UCSD-AML1 (cell line): ENCODE results near the gene UNC45A.
"Not testable (repeated sequence)": the region's sequence is repeated elsewhere in the genome, so short reads cannot be mapped to it uniquely, and the experiment has no call there.

Source experiments
- DNase-seq: peaks from one replicate; lab custom pipeline; 2025; ENCODE audit not compliant: unreplicated experiment; lab: John Stamatoyannopoulos, UW

The UNC45A gene

DNA sequence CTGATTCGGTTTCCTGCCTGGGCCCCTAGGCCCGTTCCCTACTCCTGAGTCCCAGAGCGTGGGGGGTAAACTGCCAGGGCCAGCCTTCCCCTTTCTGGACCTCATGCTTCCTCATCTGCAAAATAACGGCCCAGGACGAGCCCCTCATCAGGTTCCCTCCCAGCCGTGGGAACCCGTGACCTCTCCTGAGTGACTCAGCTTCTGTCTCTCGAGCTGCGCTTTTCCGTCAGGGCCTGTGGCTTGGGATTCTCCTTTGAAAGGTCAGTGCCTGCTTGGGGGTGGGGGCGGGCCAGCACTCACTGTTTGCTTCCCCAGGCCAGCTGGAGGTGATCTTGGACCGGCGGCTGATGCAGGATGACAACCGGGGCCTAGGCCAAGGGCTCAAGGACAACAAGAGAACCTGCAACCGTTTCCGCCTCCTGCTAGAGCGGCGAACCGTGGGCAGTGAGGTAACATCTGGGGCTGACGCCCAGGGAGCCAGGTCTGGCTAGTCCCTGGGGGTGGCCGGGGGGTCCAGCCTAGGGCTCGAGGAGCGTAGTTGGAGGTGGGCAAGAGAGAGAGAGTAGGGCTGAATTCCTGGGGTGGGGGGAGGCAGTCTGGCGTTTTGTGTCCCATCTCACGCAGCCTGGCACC lies 19.2 kb upstream of the UNC45A start:
- DNase-seq: peak; percentile 63

DNA sequence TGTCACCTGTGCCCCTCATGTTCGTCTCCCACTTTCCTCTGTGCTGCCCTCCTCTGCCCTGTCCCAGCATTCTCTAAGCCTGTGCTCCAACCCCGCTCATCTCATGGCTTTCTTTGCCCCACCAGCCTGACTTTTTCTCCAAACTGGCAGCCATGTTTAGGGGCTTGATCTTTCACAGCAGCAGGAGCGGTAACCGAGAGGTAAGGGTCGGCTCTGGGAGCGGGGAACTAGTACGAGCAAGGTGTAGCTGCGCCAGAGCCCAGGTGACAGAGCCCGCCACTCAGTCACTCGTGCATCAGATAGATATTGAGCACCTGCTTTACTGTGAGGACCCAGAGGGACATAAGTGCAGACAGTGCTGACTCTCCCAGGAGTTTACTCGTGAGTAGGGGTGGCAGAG lies 18.6 kb upstream of the UNC45A start:
- no peak for DNase-seq

DNA sequence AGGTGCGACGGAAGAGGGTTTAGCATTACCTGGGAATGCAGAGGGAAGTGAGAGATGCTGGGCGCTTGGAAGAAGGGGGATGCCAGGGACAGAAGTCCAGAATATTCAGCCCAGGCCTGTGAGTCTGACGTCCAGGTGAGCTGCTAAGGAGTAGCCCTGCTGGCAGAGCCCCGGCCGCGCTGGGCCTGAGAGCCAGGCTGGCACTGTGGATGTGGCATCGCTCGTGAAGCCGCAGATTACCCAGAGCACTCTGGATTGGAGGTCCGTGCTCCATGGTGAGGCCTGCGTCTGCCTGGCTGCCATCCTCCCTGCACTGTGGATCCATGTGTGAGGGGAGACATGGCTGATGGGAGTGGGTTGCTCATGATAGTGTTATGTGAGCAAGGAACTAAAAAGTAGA lies 17.5 kb upstream of the UNC45A start:
- DNase-seq: no peak

DNA sequence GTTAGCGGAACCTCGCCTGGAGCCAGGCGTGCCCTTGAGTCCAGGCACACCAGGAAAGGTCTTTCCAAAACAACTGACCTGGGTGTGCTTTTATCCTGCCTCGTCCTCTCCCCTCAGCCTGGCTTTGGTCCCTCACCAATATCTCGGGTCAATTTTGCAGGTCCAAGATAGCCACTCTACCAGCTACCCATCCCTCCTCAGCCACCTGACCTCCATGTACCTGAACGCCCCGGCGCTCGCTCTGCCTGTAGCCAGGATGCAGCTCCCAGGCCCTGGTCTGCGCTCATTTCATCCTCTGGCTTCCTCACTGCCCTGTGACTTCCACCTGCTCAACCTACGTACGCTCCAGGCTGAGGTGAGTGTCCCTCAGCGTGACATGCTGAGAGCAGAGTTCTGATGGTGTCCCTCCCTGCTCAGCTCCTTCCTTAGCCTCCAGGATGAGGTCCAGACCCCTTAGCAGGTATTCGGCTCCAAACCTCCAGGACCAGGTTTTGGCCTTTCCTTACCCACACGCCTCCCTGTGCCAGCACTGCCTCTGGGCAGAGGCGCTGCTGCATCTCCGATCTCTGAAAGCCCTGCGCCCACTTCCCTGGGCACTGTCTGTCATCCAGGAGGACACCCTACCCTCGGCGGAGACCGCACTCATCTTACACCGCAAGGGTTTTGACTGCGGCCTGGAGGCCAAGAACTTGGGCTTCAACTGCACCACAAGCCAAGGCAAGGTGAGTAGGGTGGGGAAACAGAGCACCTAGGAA lies 16.9 kb upstream of the UNC45A start:
- no peak for DNase-seq

DNA sequence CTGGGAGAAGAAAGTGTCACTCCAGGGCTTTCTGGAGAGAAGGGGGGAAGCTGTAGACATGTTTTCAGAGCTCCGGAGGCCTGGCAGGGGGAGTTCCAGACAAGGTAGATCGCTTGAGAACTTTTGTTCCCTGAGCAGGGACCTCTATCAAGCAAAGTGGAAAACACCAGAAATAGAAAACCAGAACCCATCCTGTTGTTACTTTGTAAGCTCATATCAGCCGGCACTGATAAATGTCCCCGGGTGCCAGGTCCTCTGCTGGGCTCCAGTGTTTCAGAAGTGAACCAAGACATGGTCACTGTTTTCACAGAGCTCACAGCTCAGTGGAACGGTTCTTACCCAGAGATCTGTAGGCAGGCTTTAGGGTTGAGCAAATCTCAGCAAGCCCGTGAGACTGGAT lies 16.2 kb upstream of the UNC45A start:
- no peak for DNase-seq

DNA sequence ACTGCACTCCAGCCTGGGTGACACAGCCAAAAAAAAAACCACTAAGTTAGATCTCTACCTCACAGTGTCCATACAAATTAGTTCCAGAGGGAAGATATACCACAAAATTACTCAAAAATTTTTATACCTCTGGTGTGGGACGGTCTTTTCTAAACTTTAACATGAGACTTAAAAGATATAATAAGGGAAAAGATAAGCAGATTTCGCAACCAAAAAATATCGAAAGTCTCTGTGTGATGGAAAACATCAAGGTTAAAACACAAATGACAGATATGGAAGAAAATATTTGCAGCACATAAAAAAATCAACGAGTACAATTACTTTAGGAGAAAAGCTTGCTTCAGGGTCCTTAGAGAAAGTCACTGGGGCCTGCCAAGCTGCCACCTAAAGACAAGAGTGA lies 13.2 kb upstream of the UNC45A start:
- no peak for DNase-seq

DNA sequence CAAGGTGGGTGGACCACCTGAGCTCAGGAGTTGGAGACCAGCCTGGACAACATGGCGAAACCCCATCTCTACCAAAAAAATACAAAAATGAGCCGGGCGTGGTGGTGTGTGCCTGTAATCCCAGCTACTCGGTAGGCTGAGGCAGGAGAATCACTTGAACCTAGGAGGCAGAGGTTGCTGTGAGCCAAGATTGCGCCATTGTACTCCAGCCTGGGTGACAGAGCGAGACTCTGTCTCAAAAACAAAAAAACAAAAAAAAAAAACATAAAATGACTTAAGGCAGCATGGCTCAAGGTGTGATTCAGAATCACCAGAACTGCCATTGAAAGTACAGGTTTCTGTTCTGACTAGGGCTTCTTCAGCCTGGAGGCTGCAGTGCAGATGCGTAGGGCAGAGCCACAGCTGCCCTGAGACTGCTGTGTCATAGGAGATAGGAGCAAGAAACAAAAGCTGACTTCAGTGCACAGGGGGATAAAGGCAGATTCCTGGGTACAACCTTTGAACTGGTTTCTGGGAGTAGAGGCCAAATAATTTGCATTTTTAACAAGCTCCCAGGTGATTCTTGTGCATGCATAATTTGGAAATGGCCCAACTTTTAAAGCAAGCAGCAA lies 12.3 kb upstream of the UNC45A start:
- DNase-seq: not testable (repeated sequence)

DNA sequence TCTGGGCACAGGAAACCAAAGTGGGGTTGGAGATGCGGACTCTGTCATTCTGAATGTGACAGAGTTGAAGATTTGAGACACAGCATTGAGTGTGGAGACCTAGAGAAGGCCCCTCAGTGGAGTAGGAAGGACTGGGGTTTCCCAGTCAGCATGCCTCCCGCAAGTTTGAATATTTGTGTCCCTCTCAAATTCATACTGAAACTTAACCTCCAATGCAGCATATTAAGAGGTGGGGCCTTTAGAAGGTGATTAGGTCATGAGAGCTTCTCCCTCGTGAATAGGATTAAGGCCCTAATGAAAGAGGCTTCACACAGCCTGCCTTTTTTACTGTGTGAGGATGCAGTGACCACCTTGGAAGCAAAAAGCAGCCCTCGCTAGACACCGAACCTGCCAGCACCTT lies 10.7 kb upstream of the UNC45A start:
- no peak for DNase-seq

DNA sequence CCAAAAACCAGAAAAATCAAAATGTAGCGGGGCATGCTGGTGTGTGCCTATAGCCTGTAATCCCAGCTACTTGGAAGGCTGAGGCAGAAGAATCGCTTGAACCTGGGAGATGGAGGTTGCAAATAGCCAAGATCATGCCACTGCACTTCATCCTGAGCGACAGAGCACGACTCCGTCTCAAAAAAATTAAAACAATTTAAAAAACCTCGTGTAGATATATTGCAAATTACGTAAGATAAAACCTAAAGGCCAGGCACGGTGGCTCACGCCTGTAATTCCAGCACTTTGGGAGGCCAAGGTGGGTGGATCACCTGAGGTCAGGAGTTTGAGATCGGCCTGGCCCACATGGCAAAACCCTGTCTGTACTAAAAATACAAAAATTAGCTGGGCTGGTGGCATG lies 8.3 kb upstream of the UNC45A start:
- DNase-seq: not testable (repeated sequence)

DNA sequence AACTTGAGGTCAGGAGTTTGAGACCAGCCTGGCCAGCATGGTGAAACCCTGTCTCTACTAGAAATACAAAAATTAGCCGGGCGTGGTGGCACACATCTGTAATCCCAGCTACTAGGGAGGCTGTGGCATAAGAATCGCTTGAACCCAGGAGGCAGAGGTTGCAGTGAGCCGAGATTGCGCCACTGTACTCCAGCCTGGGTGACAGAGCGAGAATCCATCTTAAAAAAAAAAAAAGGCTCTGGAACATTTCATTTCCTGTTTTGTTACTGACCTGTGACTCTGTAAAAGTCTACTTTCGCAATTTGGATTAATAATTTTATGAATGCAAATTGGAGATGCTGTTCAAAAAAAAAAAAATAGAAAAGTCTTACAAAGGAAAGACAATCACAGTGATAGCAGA lies 7.0 kb upstream of the UNC45A start:
- not testable (repeated sequence) for DNase-seq

DNA sequence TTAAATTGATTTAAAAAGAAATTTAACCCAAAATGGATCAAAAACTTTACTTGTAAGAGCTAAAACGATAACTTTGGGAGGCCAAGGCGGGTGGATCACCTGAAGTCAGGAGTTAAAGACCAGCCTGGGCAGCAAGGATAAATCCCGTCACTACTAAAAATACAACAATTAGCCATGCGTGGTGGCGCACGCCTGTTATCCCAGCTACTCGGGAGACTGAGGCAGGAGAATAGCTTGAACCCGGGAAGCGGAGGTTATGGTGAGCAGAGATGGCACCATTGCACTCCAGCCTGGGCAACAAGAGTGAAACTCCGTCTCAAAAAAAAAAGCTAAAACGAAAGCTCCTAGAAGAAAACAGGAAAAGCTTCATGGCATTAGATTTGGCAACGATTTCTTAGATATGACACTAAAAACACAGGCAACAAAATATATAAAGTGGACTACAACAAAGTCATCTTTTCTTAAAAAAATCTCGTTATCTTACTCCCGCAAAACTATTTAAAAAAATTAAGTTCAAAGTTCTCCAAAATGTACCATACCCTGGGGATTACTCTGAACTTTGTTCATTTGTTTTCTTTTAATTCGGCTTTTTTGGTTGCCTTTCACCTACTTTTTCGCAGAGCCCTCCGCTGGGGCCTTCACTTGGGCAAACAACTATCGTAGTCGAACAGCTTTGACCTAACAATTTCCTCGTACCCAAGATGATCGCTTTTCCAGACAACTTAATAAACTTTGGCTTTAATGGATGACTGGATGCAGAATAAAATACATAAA lies 5.7 kb upstream of the UNC45A start:
- DNase-seq: no peak

DNA sequence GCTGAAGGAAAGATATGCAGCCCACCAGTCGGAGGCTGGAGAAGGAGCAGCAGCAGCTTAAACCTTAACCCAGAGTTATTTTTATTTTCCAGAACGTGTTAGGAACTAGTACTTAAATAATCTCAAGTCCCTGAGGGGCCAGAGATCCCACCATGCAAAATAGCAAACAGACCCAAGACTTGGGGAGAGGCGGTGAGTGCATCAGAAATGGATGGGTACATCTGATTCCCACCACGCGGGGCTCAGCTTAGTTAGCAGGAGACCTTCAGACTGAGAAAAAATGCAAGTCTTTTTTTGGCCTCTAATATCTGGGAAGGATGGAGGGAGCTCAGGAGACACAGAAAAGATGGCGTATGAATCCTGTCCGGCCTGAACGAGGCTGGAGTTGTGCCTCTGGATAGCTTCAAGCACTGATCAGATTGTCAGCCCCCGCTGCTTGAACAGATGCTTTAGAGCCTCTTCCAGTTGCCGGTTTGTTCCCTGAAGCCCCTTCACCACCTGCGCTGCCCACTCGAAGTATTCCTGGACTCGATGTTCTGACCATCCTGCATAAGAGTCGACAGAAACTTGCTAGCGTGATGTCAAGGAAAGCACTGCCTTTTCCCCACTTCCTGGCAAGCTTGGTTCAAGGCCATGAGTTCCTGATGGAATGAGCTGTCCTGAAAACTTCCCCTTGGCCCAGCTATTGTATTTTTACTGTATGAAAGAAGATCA lies 4.1 kb upstream of the UNC45A start:
- no peak for DNase-seq

DNA sequence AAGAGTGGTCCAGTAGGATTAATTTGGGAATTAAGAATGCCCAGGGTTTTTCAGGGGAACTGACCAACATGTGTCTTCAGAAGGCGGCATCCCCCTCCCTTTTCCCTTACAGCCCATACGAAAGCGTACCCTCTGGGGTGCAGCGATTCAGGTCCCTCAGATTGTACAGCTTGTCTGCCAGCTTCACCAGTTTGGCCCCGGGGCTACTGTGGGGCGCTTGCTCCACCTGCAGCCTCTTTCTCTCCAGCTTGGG lies 3.6 kb upstream of the UNC45A start:
- no peak for DNase-seq

DNA sequence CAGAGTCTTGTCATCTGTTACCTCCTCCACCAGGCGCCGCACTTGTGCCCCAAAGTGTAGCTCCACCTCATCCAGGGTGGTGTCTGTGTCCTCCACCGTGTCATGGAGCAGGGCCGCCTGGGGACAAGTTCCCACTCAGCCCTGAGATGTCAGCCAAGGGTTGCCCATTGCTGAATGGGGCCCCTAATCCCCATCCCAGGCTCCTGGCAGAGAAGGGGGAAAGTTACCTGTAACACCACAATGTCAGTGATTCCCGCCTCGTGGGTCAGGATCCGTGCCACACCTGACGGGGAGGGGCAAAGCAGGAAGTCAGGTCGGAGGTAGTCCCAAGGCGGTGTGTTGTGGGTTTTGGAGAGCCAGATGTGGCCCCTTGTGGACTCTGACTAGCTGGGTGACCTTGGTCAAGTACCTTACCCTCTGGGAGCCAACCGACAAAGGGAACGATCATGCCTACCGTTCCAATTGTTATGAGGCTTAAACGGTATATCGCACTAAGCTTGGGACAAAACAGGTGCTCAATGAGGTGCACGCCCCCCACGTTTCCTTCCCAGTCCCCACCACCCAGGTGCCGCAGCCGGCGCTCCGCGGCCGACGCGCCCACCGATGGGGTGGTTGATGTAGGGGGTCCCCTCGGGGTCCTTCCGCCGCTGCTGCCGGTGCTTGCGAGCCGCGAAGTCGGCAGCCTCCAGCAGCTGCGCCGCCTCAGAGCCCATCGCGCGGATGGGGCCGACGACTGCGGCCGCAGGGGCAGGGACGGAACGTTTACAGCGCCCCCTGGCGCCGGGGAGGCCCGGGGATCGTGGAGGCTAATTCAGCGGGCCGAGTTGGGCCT lies 3.0 kb upstream of the UNC45A start, which contains the start of gene HDDC3:
HDDC3 (minus strand) TSS at position 722 of the 832 bp plus-strand sequence; CDS start at position 713, 9 bp downstream.
- DNase-seq: peak; percentile 91

DNA sequence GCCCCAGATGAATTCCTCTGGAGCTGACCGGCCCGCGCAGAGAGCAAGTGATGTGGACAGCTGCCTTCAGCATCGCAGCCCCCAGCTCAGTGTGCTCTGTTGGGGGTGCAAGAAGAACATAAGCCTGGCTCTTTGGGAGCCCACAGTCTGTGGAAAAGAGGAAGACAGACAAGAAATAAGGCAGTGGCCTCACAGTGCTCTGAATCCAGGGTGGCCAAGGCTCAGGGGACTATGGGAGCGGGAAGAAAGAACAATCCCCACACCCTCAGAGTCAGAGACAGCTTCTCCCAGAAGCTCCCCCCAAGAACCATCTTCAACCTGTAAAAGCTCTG lies 2.5 kb upstream of the UNC45A start:
- DNase-seq: no peak

DNA sequence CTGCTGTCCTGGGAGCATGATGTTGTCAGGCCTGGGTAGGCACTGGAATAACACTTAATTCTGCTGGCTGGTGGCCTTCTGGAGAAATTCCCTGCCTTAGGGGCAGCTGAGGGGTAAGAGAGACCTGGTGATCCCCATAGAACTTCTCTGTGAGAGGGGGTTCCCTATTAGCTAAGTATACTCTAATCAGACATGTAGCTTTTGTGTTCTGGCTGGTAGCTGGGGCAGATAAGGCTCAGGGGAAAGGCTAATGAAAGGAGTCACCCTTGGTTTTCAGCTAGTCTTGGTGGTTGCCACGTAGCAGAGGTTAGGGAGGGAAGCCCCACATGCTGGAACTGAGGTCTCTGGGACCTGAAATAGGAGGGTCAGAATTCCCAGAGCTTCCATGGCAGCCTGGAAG lies 1.8 kb upstream of the UNC45A start:
- DNase-seq: no peak

DNA sequence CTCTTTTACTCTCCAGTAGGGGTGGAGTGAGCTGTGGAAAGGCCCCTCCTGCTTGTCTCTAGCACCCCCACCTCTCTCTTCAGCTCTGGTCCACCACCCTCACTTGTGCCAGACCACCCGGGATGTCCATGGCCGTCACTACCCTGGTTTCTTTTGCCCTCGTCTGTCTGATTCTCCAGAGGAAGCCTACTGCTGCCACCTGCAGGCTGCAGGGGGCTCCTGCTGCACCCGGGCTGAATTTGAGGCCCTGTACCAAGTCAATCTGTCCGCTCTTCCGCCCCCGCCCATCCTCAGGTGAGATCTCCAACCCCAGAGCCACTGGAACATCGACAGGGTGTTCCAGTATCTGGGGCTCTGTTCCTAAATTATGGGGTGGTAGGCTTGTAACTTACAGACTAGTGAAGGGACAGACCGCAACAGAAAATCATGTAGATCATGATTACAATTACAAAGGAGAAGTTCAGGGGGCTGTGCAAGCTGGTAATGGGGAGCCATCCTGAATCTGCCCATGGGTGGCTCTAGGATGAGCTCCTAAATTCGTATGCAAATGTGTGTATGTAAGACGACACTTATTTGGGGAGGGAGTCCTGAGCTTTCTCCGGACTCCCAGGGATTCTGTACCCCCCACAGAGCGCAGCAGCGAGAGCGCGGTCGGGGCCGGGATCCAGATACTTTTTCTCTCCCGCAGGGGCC lies 683 bp upstream of the UNC45A start:
- DNase-seq: peak; percentile 78

DNA sequence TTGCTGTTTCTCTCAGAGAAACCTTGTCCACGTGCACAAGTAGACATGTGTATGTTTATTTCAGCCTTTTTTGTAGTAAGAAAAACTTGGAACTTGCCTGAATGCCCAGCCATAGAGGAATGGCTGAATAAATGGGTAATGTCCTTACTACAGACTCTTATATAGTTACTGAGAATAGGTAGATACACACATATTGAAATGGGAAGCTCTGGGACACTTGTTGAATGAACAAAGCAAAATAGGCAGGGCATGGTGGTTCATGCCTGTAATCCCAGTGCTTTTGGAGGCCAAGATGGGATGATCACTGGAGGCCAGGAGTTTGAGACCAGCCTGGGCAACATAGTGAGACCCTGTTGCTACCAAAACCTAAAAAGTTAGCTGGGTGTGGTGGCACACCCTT lies 1.7 kb downstream of the UNC45A start:
- DNase-seq: no peak

DNA sequence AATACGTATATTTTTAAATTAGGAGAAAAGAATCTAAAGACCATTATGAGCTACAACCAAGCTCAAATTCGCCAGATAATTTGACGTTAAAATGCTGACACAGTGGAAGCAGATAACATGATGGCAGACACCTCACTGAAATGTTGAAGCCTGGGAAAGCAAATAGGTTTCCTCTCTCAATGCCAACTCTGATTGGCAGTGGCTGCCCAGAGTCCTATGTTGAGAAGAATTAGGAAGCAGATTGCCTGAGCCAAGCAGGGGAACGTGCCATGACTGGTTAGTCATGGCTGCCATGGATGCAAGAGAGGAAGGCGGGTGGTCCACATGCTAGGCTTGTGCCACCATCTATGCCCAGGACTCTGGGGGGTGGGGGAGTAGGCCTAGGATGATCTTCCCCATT lies 3.2 kb downstream of the UNC45A start:
- no peak for DNase-seq

DNA sequence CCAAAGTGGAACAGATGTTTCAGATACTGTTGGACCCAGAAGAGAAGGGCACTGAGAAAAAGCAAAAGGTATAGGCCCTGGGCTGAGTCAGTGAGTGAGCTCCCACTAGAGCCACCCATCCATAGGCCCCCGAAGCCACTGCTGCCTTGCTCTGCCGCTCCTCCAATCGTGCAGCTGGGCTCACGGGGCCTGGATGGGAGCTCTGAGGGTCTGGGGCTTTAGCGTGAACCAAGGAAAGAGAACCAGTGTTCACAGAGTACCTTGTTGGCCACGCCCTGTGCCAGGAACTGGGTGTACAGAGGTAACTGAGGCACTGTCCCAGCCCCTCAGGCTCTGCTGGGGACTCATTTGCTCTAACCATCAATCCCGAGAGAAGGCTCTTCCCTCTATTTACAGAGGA lies 4.7 kb downstream of the UNC45A start:
- no peak for DNase-seq
